HG02852 (cell line): ENCODE data around the gene CASZ1.

Experiments used
- ATAC-seq: cut with Tn5 transposase; IDR thresholded peaks from one replicate; pipeline ENCODE4 v1.9.1; 2021; ENCODE audit warnings: mild to moderate bottlenecking, moderate library complexity; ENCODE audit not compliant: unreplicated experiment

Gene CASZ1

DNA sequence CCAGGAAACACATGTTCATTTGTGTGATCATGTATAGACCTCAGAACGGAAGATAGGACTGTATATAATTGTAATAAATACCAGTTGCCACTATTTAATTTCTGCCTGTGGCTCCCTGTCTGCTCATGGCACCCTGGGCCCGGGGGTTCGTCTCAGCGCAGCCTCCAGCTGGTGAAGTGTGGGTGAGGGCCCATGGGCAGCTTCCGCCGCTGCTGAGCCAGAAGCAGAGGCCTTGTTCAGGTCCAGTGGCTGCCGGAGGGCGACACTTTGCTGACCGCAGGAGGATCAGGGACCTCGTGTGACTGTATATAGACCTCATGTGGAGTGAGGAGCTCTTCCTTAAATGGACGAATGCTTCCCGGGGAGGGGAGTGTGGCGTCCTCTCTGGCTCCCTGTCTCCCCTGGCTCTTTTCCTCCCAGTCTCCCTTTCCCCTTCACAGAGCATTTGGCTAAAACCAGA, 165.8 kb downstream of the CASZ1 start:
- ATAC-seq: no peak

DNA sequence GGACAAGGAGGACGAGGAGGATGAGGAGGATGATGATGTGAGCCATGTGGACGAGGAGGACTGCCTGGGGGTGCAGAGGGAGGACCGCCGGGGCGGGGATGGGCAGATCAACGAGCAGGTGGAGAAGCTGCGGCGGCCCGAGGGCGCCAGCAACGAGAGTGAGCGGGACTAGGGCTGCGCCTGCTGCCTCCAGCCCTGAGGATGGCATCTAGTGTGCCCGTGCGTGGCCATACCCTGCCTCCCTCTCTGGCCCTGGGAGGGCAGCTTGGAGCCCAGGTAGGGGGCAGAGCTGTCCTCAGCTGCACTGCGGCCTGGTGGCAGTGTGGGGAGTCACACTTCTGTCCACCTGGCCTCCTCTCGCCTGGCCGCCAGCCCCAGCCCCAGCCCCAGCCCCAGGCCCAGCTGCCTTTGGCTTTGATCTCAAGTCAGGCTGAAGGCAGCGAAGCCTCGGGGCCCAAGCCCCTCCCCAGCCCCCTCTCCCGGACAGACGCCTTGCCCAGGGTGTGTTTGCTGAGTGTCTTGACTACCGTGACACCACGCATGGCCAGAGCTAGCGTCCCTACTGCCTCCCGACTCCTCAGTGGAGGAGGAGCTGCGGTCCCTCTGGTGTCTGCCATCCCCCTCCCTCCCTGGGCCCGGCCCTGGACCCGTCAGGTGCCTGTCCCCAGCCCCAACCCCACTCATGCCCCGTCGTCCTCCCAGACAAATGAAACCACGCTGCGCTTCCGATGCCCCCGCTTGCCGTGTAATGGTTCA, 166.5 kb downstream of the CASZ1 start:
- no peak for ATAC-seq

DNA sequence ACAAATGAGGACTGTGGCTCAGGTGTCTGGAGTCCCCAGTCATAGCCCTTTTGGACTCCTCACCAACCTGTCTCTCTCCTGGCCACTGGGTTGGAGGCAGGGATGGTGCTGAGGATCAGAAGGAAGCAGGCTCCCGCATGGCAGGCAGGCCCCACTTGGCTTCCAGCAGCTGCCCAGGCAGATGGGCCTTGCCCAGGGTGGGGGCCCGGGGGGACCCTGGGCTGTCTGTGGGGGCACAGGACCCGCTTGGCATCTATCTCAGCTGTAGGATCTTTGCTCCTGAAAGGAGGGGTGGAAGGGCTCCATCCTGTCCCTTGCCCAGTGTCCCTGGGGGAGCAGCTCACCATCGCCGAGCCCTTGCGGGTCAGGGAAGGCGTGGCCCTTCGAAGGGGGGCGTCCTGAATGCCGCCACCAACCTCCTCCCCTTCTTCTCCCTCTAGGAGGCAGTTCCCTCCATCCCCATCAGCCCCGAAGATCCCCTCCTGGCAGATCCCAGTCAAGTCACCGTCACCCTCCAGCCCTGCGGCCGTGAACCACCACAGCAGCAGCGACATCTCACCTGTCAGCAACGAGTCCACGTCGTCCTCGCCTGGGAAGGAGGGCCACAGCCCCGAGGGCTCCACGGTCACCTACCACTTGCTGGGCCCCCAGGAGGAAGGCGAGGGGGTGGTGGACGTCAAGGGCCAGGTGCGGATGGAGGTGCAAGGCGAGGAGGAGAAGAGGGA, 167.2 kb downstream of the CASZ1 start:
- no peak for ATAC-seq

DNA sequence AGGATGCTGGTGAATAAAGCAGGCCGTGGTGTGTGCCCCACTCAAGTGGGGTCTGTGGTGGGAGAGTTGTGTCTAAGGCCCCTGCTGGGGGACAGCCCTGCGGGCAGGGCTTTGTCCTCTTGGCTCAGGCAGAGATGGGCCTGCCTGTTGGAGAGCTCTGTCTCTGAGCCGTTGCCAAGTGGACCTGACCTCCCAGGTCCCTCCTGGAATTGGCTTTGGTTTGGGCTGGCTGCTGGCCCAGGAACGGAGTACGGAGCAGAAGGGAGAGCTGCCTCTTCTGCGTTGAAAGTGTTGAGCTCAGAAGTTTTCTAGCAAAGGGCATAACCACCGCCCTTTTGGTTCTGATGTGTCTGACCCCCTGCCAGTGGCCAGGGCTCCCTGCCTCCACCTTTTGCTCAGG, 167.8 kb downstream of the CASZ1 start:
- no peak for ATAC-seq

DNA sequence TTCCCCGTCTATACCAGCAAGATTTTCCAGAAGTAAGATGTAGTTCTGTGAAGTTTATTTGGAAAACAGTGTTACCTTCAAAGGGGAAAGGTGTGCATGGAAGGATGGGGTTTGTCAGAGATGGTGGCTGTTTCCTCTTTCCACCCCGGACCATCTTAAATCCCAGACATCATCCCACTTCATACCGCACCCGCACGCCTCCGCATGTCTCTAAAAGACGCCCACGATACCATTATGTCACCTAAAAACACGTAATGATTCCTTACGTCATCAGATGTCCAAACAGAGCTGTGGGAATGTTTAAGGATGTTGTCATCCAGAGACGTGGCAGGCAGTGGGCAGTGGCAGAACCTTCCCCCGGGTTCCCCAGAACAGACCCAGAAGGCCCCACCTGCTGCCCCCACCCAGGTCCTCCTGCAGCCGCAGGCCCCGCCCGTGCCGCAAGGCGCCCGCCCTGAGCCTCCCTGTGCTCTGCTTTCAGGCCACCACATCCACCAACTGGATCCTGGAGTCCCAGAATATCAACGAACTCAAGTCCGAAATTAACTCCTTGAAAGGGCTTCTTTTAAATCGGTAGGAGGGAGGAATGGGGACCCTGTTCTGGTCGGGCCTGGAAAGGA, 169.5 kb downstream of the CASZ1 start:
- no peak for ATAC-seq

DNA sequence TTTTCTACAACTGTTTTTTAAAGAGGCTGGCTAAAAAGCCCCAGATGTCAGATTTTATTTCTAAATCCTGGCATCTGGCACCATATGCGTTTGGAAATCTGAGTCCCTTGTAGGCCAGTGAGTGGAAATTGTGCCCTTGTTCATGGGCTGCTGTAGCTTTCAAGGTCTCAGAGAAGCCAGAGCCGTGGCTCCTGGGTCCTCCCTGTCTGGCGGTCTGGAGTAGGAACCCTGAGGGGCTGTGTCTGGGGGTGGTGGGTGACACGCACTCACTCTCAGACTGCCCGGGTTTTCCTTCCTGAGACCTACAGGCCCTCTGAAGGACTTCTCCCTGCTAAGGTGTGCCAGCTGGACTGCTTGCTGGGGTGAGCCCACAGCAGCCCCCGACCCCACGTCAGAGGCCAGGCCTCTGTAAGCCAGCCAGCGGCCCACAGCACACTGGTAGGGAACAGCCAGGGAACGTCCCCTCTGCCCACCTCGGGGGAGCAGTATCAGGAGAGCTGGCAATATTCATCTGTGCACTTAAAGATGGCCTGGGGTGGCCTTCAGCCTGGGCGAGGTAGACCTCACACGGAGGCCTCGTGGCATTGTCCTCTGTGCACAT, 170.2 kb downstream of the CASZ1 start:
- ATAC-seq: no peak

DNA sequence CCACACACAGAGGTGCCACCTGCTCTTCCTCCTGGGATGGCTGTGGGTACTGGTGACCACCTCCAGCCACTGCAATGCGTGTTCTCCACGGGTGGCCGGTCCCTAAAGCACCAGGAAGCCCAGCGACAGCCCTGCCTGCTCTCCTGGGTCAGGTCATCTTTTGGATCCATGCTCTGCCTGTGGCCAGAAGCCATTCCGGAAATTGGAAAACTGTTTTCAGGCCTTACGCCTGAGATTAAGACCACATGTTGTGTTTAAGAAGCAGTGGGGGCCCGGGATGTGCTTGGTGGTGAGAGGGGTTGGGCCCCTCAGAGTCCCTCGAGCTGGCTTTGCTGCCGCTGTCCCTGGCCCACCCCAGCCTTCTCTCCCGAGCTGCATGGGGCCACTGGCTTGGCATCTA, 170.9 kb downstream of the CASZ1 start:
- ATAC-seq: no peak

DNA sequence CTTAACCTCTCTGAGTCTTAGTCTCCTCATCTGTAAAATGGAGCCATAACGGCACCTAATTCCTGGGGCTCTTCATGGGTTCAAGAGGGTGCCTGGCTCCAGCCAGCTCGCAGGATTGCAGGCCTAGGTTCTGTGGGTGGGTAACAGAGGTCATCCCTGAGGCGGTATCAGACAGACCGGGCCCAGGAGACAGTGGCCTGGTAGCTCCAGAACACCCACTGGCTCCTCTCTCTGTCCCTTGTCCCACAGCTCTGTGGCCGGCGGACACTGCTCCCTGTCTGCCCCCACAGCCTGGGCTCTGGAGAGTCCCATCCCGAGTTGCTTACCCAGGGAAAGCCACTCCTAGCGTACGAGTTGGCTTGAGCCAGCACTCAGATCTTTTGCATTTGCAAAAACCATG, 171.4 kb downstream of the CASZ1 start:
- no peak for ATAC-seq

DNA sequence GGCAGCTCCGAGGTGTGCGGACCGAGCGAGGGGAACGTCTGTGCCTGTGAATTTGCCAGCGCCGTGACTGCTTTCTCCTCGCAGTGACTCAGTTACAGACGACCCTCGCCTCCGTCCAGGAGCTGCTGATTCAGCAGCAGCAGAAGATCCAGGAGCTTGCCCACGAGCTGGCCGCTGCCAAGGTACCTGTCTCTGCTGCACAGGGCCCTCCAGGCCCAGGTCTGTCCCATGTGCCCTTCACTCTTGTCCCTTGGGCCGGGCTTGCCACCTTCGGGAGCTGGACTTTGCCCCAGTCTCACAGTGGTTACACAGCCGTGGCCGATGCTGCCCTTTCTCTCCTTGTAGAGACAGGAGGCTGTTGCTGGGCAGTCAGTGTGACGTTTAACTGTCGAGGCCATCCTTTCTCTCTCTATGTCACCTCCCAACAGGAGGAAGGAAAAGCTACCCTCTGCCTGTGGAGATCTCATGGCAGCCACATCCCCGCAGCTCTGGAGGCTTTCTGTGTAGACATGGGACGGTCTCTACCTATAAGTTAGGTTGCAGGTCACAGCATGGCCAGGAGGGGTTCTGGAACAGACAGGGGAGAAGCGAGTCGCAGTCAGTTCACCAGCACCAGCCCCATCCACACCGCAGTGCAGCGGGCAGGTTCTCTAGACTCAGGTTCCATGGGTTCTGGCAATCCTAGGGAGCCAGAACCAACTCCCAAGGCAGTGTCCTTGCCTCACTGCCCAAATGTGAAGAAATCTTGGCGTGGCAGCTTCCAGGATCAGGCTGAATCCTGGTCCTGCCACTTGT, 172.0 kb downstream of the CASZ1 start:
- no peak for ATAC-seq

DNA sequence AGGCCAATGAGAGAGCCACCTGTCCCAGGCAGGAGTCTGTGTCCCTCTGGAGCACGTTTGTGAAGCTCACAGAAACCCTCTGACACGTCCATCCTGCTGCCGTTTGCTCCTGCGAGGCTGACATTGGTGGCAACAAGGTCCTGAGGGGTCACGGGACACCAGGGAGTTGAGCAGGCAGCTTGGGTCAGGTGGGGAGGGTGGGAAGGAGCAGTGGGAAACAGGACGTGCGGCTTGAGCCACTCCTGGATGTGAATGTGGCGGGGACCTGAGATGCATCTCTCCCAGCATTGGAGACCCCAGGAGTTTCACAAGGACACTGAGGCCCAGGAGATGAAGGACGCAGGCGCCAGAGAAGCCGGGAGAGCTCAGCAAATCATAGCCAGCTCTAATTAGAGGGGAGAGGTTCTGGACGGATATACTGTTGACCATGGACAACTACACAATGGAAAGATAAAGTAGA, 172.7 kb downstream of the CASZ1 start:
- no peak for ATAC-seq

DNA sequence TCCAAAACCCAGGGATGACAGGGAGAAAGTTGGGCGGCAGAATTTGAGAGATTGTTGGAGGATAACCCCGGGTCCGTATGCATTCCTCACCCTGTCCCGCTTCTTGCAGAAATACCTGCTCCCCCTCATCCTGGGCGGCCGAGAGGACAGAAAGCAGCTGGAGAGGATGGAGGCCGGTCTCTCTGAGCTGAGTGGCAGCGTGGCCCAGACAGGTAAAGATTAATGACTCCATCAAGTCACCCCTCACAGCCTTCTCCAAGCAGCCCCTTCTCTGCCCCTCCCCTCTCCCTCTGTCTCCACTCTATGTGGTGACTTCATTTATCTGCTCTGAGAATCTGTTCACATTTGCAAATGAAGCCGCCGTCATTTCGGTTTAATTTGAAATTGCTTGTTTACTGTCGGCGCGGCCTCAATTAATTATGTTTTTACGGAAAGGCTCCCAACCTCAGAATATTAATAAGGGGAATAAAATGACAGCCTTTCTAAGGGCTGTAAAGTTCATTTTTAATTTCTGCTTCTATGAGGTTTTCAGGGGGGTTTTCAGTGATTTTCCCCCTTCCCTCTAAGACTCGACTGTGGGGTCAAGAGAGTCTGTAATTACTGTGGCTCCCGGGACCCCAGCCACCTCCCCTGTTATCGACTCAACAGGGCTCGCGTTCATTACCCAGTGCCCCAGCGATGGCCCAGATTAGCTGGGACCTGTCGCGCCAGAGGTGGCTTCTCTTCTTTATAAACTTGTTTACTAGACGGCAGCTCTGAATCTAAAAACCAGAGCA, 173.3 kb downstream of the CASZ1 start:
- no peak for ATAC-seq

DNA sequence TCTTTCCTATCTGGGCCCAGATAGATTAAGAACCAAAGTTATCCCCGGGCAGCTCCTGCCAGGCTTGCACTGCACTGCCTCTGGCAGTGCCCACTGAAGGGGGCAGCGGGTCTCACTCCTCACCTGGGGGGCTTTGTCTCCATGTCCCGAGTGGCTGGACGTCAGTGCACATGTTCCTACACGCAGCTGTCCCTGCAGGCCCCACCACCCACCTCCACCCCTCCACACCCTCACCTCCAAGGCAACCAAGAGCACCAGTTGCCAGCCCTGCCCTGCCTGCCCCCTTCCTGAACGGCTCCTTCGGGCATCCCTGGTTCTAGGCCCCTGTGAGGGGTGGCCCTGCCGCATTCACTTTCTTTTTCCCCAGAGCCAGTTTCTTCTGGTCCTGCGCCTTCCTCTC, 174.5 kb downstream of the CASZ1 start:
- ATAC-seq: no peak

DNA sequence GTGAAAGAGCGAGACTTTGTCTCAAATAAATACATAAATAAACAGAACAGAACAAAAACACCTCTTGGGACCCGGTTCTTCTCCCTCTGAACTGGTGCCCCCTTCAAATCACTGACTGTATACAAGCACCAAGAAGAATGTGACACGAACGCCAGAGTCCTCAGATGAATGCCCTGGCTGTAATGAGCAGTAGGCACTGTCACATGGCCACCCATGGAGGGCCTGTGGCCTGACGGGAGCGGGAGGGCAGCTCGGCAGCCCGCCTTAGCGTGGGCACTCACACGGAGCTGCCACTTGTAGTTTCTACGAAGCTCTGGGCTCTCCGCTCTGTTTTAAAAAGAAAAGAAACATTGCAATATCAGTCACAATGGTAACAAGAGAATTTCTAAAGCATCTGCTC, 175.7 kb downstream of the CASZ1 start:
- no peak for ATAC-seq

DNA sequence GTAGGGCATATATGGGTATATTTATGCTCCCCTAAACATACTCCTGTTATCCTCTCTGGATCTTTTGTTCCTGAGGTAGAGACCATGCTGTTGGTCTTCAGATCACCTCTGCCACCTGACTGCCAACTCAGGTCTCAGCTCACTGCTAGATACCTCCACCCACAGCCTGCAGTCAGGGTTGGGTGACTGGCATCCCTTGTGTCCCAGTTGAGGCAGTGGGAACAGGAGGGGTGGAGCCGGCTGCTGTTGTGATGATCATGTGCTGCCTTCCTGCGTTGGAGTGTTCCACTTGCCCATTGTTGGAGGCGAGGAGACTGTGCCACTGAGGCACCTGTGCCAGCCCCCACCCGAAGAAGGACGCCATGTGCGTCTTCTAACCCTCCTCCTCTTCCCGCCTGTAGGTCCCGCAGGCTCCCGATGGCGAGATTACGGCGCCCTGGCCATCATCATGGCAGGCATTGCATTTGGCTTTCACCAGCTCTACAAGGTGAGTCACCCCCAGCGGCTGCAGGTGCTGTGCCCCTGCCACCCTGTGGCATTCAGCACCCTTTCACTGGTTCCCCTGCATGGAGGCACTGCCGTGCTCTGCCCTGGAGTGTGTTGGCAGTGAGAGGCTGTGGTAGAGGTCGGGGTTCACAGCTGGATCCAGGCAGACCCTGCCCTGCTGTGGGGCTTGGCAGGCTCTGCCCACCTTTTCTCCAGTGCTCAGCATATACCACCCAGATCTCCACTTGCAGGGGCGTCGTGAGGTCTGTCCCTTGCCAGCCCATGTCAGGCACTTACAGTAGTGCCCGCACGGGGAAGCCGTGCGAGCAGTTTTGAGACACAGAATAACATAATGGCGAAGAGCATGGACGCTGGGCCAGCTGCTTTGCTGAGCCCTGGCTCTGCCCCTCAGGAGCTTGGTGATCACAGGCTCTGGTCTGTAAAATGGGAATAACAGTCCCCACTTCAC, 178.2 kb downstream of the CASZ1 start:
- no peak for ATAC-seq

DNA sequence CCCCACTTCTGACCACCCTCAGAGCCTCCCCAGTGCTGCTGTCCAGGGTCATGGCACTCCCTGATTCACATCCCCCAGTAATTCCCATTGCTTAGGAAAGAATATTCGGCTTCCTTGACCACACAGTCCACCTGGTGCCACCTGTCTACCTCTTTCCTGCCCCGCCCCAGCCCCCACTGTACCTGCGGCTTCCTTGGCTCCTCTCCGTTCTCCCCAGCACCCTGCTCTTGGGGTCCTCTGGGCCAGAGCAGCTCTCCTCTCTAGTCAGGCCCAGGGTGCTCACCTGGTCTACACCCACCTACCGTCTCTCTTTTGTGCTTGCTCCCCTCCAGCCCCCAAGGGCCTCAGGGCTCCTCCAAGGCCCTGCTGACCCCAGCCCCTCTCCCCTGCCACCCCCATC, 179.1 kb downstream of the CASZ1 start:
- ATAC-seq: no peak

DNA sequence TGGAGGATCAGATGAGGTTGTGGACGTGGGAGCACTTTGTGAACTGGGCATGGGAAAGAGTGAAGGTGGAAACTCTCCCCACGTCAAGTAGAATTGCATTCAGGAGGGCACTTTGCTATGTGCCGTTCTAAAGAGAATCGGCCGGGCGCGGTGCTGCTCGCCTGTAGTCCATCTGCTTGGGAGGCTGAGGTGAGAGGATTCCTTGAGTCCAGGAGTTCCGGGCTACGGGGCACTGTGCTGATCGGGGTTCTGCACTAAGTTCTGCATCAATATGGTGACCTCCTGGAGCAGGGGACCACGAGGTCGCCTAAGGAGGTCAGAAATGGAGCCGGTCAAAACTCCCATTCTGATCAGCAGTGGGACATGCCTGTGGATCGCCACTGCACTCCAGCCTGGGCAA, 179.8 kb downstream of the CASZ1 start:
- ATAC-seq: no peak

DNA sequence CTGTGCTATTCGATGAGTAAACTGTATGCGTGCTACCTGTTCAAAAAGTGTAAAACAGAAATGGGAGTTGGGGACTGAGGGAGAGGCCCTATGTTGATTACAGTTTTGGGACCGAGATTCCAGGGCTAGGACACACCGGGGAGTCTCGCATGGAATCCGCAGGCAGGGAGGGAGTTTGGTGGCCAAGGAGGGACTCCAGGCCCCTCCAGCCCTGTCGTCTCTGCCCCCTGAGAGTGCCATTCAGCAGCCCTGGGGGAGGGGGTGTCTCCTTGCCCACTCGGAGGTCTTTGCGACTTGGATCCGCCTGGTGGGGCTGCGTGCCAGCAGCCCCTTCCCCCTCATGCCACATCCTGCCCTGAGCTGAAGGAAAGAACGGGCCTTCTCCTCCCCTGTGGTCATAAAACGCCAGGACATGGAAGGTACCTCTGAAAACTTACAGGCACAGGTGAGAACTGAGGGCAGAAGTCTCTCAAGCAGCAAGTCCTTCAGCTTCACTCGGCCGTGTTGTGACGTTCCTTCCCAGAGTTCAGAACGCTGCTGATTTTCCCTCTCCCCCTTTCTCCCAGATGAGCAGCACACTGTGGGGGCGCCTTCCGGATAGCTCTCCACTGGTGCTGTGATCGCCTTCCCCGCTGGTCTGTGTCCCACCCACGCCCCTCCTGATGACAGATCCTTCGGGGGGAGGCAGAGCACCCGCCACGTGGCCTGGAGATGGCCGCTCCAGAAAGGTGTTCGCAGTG, 180.3 kb downstream of the CASZ1 start:
- ATAC-seq: no peak

DNA sequence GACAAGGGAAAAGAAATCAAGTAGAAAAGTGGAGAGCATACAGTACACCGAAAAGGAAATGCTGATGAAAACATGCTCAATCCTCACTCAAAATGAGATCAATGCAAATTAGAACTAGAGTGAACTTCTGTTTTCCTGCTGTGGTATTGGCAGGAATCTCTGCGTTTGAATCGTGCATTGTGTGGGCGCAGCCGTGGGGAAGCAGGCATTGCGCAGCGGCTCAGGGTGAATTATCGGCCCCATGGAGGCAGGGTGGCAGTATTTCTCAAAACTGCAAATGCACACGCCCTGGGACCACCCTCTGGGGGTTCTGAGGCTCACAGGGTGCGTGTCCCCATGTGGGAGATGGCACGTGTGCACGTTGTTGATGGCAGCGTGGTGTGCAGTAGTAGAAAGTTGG, 181.1 kb downstream of the CASZ1 start:
- no peak for ATAC-seq
